Osteocyte (in vitro differentiated cells): Measurements from ENCODE around the gene CKB. TPM values are rescaled to one million over a fixed set of nuclear protein-coding genes. Genes with fewer than 3 reads are reported as not detected.
A peak's percentile ranks its signal among the peaks of the same experiment; 100 is the strongest.

Source experiments
- DNase-seq: peaks from one replicate; pipeline ENCODE4 v3.0.0; 2021; ENCODE audit warnings: mixed read lengths; ENCODE audit not compliant: unreplicated experiment; ENCODE audit errors: extremely low spot score
- H3K27ac Mint-ChIP-seq: one replicate; pipeline ENCODE4 v1.8.0; 2021; ENCODE audit warnings: mild to moderate bottlenecking, mixed read lengths; ENCODE audit not compliant: unreplicated experiment
- H3K27me3 Mint-ChIP-seq: one replicate; pipeline ENCODE4 v1.8.0; 2021; ENCODE audit warnings: mixed read lengths; ENCODE audit not compliant: unreplicated experiment
- H3K36me3 Mint-ChIP-seq: one replicate; pipeline ENCODE4 v1.8.0; 2021; ENCODE audit warnings: mixed read lengths; ENCODE audit not compliant: unreplicated experiment
- H3K4me1 Mint-ChIP-seq: one replicate; pipeline ENCODE4 v1.8.0; 2021; ENCODE audit warnings: mixed read lengths; ENCODE audit not compliant: unreplicated experiment
- H3K4me3 Mint-ChIP-seq: one replicate; pipeline ENCODE4 v1.8.0; 2021; ENCODE audit warnings: mild to moderate bottlenecking, moderate library complexity, mixed read lengths; ENCODE audit not compliant: unreplicated experiment
- H3K9me3 Mint-ChIP-seq: one replicate; pipeline ENCODE4 v1.8.0; 2021; ENCODE audit warnings: mixed read lengths; ENCODE audit not compliant: unreplicated experiment
- total RNA-seq: library from RNA; stranded (reverse); gene quantifications from 2 replicates; pipeline ENCODE4 v1.2.1, GENCODE V29; 2021
- TF ChIP-seq, protein P1 (sequence below): fragments of 200-600 bp; sonication (generic); IDR thresholded peaks from 2 replicates; pipeline ENCODE4 v1.5.0; 2021; ENCODE audit warnings: antibody characterized with exemption, mild to moderate bottlenecking, moderate library complexity

Gene CKB
- total RNA-seq, 1 donor from 2014 or later, result 25.4 TPM

DNA sequence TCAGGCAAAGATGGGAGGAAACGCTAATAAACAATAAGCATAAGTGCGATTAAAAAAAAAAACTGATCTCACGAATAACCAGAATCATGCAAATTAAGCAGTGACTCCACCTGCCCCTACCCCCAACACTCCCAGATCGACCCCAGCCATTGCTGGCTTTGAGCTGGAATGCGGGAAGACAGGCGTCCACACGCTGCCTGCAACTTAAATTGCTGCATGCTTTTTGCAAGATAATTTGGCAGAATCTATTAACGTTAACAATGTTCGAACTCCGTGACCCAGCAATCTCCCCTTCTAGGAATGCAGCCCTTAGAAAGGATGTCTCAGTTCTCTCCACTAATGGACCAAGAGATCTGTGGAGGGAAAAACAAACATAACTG, 935 bp upstream of the CKB start:
- Mint-ChIP-seq H3K9me3 (no peaks in the 10 kb centered on the region), H3K4me1 (peaks cover 35% of the 10 kb centered on the region), H3K27ac (no peak overlapping the region), H3K27me3 (peaks cover 4% of the 10 kb centered on the region), H3K36me3 (no peaks in the 10 kb centered on the region), H3K4me3 (peak overlapping the region; percentile 38)
- DNase-seq, result no peak
- TF ChIP-seq, protein P1, sequence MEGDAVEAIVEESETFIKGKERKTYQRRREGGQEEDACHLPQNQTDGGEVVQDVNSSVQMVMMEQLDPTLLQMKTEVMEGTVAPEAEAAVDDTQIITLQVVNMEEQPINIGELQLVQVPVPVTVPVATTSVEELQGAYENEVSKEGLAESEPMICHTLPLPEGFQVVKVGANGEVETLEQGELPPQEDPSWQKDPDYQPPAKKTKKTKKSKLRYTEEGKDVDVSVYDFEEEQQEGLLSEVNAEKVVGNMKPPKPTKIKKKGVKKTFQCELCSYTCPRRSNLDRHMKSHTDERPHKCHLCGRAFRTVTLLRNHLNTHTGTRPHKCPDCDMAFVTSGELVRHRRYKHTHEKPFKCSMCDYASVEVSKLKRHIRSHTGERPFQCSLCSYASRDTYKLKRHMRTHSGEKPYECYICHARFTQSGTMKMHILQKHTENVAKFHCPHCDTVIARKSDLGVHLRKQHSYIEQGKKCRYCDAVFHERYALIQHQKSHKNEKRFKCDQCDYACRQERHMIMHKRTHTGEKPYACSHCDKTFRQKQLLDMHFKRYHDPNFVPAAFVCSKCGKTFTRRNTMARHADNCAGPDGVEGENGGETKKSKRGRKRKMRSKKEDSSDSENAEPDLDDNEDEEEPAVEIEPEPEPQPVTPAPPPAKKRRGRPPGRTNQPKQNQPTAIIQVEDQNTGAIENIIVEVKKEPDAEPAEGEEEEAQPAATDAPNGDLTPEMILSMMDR, result no peak

DNA sequence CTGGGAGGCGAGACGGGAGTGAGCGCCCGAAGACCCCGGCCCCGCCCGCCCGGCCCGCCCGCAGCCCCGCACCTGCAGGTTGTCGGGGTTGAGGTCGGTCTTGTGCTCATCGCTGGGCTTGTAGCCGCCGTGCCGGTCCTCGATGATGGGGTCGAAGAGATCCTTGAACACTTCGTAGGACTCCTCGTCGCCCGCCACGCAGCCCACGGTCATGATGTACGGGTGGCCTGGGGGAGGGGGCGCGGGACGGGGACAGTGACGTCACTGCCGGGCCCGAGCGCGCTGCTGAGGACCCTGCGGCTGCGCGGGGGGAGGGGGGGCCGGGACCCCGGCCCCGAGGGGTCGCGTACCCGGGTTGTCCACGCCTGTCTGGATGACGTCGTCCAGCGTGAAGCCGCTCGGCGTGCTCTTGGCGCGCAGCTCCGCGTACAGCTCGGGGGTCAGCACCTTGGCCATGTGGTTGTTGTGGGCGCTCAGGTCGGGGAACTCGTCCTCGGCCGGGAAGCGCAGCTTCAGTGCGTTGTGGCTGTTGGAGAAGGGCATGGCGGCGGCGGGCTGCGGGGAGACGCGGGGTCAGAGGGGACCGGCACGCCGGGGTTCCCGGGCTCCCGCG, 573 bp downstream of the CKB start:
- TF ChIP-seq, protein P1, result no peak
- Mint-ChIP-seq H3K9me3 (no peaks in the 10 kb centered on the region), H3K27me3 (peaks cover 4% of the 10 kb centered on the region), H3K4me3 (peak overlapping the region; percentile 60), H3K4me1 (peaks cover 25% of the 10 kb centered on the region), H3K27ac (no peak overlapping the region), H3K36me3 (no peaks in the 10 kb centered on the region)
- DNase-seq, result no peak

- DNase-seq, result no peak
- Mint-ChIP-seq H3K4me3 (no peak overlapping the region), H3K36me3 (no peaks in the 10 kb centered on the region), H3K27me3 (peaks cover 4% of the 10 kb centered on the region), H3K4me1 (peaks cover 25% of the 10 kb centered on the region), H3K9me3 (no peaks in the 10 kb centered on the region), H3K27ac (no peak overlapping the region)
- TF ChIP-seq, protein P1, result no peak
Measured at GRCh38 chr14:103521438-103521950, 1.1 kb downstream of the CKB start.

DNA sequence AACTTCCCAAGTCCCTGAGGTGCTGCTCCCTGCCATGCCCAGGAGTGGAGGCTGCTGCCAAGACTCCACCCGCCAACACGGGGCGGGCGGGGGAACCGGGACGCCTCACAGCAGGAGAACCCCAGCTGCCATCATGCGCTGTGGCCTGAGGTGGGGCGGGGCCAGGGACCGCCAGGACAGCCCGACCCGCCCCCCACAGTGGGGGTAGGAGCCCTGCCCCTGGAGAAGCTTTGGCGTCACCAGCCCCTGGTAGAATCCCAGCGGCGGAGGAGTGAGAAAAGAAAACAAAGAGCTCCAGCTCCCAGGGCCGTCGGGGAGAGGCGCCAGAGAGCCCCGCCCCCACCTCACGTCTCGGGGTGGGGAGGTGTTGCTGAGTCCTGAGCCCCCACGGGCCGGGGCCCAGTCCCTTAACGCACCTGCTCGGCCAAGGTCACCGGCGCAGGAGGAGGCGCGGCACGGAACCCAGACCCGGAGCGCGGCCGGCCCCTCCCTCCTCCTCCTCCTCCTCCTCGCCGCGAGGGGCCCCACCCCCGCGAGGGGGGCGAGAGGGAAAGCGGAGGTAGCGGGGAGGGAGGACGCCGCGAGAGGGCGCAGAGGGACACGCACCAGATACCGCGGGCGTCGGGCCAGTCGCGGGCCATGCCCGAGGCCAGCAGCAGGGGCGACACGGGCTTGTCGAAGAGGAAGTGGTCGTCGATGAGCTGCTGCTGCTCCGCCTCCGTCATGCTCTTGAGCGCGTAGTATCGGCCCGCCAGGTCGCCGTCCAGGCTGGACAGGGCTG, 1.8 kb downstream of the CKB start:
- TF ChIP-seq, protein P1, result peak; percentile 64
- peak; percentile 93 for DNase-seq
- Mint-ChIP-seq H3K27me3 (peaks cover 4% of the 10 kb centered on the region), H3K36me3 (no peaks in the 10 kb centered on the region), H3K27ac (peak overlapping the region; percentile 44), H3K4me1 (peaks cover 25% of the 10 kb centered on the region), H3K9me3 (no peaks in the 10 kb centered on the region), H3K4me3 (peak overlapping the region; percentile 66)

- peaks cover 4% of the 10 kb centered on the region for H3K27me3 Mint-ChIP-seq
- no peak for DNase-seq
- no peak overlapping the region for H3K4me3 Mint-ChIP-seq
- peaks cover 25% of the 10 kb centered on the region for H3K4me1 Mint-ChIP-seq
- H3K9me3 Mint-ChIP-seq, result no peaks in the 10 kb centered on the region
- TF ChIP-seq, protein P1, result no peak
- H3K27ac Mint-ChIP-seq, result peak overlapping the region; percentile 44
- H3K36me3 Mint-ChIP-seq, result no peaks in the 10 kb centered on the region
Measured at GRCh38 chr14:103520269-103520656, 2.4 kb downstream of the CKB start.
